ENCODE data around the gene CFAP74. TPM values are rescaled to one million over a fixed set of nuclear protein-coding genes. Genes with fewer than 3 reads are reported as not detected.

CFAP74 gene
- total and polyA plus RNA-seq, 2 experiments from 2014 or later, result not detected

DNA sequence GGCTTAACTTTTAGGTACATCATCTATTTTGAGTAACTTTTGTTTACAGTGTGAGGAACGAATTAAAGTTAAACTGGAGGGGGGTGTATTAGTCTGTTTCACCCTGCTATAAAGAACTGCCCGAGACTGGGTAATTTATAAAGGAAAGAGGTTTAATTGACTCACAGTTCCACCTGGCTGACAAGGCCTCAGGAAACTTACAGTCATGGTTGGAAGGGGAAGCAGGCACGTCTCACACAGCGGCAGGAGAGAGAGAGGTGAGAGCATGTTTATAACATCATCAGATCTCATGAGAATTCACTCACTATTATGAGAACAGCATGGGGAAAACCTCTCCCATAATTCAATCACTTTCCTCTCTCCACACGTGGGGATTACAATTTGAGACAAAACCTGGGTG is 52.6 kb downstream of the CFAP74 start:
- 78% methylated on average over 5 of the region's 5 CpGs for WGBS (ENCODE audit: low lambda C conversion rate, missing lambda C conversion rate)
- H3K9me2 ChIP-seq (replicated peaks; ENCODE audit: insufficient read depth), result no peaks in the 10 kb centered on the region
- no peaks in the 10 kb centered on the region for H3K4me1 ChIP-seq (ENCODE audit: insufficient read depth)
- no peaks in the 10 kb centered on the region for H3K36me3 ChIP-seq (replicated peaks; ENCODE audit: insufficient read depth, low read depth)
- no peaks in the 10 kb centered on the region for H3K79me2 ChIP-seq
- no peaks in the 10 kb centered on the region for H3K9me3 ChIP-seq (ENCODE audit: low read depth)
- H4K20me1 ChIP-seq (ENCODE audit: insufficient read depth, poor library complexity, severe bottlenecking), result no peaks in the 10 kb centered on the region
- H3K4me2 ChIP-seq, result no peak overlapping the region
- no peak overlapping the region for H3K4me3 ChIP-seq
- no peak for TF ChIP-seq EZH2 (IDR thresholded peaks at IDR 0.05; ENCODE audit: borderline replicate concordance)
- TF ChIP-seq, protein P1, sequence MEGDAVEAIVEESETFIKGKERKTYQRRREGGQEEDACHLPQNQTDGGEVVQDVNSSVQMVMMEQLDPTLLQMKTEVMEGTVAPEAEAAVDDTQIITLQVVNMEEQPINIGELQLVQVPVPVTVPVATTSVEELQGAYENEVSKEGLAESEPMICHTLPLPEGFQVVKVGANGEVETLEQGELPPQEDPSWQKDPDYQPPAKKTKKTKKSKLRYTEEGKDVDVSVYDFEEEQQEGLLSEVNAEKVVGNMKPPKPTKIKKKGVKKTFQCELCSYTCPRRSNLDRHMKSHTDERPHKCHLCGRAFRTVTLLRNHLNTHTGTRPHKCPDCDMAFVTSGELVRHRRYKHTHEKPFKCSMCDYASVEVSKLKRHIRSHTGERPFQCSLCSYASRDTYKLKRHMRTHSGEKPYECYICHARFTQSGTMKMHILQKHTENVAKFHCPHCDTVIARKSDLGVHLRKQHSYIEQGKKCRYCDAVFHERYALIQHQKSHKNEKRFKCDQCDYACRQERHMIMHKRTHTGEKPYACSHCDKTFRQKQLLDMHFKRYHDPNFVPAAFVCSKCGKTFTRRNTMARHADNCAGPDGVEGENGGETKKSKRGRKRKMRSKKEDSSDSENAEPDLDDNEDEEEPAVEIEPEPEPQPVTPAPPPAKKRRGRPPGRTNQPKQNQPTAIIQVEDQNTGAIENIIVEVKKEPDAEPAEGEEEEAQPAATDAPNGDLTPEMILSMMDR (IDR thresholded peaks at IDR 0.05; ENCODE audit: poor library complexity), result no peak
- no peak for TF ChIP-seq EZH2phosphoT487 (IDR thresholded peaks at IDR 0.05; ENCODE audit: low read depth, severe bottlenecking, unreplicated experiment)
- DNase-seq (ENCODE audit: low spot score), result no peak
- no peaks in the 10 kb centered on the region for H3K27me3 ChIP-seq
- H2AFZ ChIP-seq, result no peak overlapping the region
- H3K27ac ChIP-seq, result no peak overlapping the region

DNA sequence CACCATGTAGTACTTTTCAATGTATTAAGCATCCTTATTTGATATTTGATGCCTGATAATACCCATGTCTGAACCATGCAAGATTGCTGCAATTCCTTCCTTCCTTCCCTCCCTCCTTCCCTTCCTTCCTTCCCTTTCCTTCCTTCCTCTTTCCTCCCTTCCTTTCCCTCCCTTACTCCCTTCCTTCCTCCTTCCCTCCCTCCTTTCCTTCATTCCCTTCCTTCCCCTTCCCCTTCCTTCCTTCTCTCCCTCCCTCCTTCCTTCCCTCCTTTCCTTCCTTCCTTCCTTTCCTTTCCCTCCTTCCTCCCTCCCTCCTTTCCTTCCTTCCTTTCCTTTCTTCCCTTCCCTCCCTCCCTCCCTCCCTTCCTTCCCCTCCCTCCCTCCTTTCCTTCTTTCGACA is 54.8 kb downstream of the CFAP74 start:
- 45% methylated on average over 1 of the region's 1 CpG for WGBS (ENCODE audit: low lambda C conversion rate, missing lambda C conversion rate)
- DNase-seq (ENCODE audit: low spot score), result no peak
- TF ChIP-seq EZH2 (IDR thresholded peaks at IDR 0.05; ENCODE audit: borderline replicate concordance) (no peak), EZH2phosphoT487 (IDR thresholded peaks at IDR 0.05; ENCODE audit: low read depth, severe bottlenecking, unreplicated experiment) (no peak)
- TF ChIP-seq, protein P1 (IDR thresholded peaks at IDR 0.05; ENCODE audit: poor library complexity), result no peak

DNA sequence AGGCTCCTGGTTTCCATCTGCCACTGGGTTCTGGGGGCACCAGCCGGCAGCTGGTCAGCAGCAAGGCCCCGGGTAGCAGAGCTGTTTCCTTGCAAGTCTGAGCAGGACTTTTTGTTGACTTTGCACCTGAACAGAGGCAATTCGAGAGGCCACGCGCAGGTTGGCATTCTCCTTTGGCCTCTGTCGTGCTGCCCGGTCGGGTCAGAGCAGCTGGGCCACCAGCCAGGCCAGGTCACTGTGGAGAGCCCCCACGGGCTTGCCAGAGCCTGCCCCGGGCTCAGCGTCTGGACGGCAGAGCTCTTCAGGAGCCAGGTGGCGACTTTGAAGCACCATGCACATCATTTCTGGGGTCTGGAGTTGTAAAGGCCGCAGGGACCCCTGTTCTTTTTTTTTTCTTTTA is 56.1 kb downstream of the CFAP74 start:
- H3K9me3 ChIP-seq (ENCODE audit: low read depth), result no peaks in the 10 kb centered on the region
- no peaks in the 10 kb centered on the region for H3K36me3 ChIP-seq (replicated peaks; ENCODE audit: insufficient read depth, low read depth)
- H3K27ac ChIP-seq, result no peak overlapping the region
- TF ChIP-seq EZH2phosphoT487 (IDR thresholded peaks at IDR 0.05; ENCODE audit: low read depth, severe bottlenecking, unreplicated experiment) (no peak), EZH2 (IDR thresholded peaks at IDR 0.05; ENCODE audit: borderline replicate concordance) (no peak)
- TF ChIP-seq, protein P1 (IDR thresholded peaks at IDR 0.05; ENCODE audit: poor library complexity), result no peak
- H3K4me2 ChIP-seq, result no peak overlapping the region
- no peaks in the 10 kb centered on the region for H3K4me1 ChIP-seq (ENCODE audit: insufficient read depth)
- WGBS (ENCODE audit: low lambda C conversion rate, missing lambda C conversion rate), result 82% methylated on average over 14 of the region's 14 CpGs
- H2AFZ ChIP-seq, result no peak overlapping the region
- H3K4me3 ChIP-seq, result no peak overlapping the region
- no peaks in the 10 kb centered on the region for H3K79me2 ChIP-seq
- no peaks in the 10 kb centered on the region for H3K27me3 ChIP-seq
- no peaks in the 10 kb centered on the region for H3K9me2 ChIP-seq (replicated peaks; ENCODE audit: insufficient read depth)
- H4K20me1 ChIP-seq (ENCODE audit: insufficient read depth, poor library complexity, severe bottlenecking), result no peaks in the 10 kb centered on the region
- DNase-seq (ENCODE audit: low spot score), result no peak

More for the DNA sequence above, 54.8 kb downstream of the CFAP74 start:
- no peak overlapping the region for H2AFZ ChIP-seq
- no peaks in the 10 kb centered on the region for H3K4me1 ChIP-seq (ENCODE audit: insufficient read depth)
- H4K20me1 ChIP-seq (ENCODE audit: insufficient read depth, poor library complexity, severe bottlenecking), result no peaks in the 10 kb centered on the region
- no peak overlapping the region for H3K27ac ChIP-seq
- no peaks in the 10 kb centered on the region for H3K9me3 ChIP-seq (ENCODE audit: low read depth)
- H3K27me3 ChIP-seq, result no peaks in the 10 kb centered on the region
- H3K9me2 ChIP-seq (replicated peaks; ENCODE audit: insufficient read depth), result no peaks in the 10 kb centered on the region
- H3K79me2 ChIP-seq, result no peaks in the 10 kb centered on the region
- H3K4me2 ChIP-seq, result no peak overlapping the region
- no peak overlapping the region for H3K4me3 ChIP-seq
- H3K36me3 ChIP-seq (replicated peaks; ENCODE audit: insufficient read depth, low read depth), result no peaks in the 10 kb centered on the region

DNA sequence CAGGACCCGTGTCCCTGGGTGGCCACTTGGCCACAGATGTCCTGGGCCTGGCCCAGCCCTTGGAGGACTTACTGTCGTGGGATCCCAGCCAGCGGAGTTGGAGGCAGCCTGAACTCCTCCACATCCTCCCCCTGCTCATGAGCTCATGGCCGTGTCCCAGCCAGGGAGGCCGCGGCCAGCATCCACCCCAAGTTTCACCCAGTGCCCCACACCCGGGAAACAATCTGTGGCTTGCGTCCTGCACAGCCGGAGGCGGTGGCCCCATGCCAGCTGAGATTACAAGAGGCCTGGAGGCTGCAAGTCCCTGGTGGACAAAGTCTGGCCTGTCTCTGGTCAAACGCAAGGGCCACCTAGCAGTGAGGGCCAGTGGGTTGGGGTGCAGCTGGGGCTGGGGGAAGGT is 57.0 kb downstream of the CFAP74 start:
- Histone ChIP-seq H3K4me3 (no peak overlapping the region), H3K27ac (no peak overlapping the region), H3K4me1 (ENCODE audit: insufficient read depth) (no peaks in the 10 kb centered on the region), H3K9me2 (replicated peaks; ENCODE audit: insufficient read depth) (no peaks in the 10 kb centered on the region), H3K36me3 (replicated peaks; ENCODE audit: insufficient read depth, low read depth) (no peaks in the 10 kb centered on the region), H3K79me2 (no peaks in the 10 kb centered on the region), H2AFZ (no peak overlapping the region), H3K27me3 (no peaks in the 10 kb centered on the region), H3K9me3 (ENCODE audit: low read depth) (no peaks in the 10 kb centered on the region), H3K4me2 (no peak overlapping the region), H4K20me1 (ENCODE audit: insufficient read depth, poor library complexity, severe bottlenecking) (no peaks in the 10 kb centered on the region)
- TF ChIP-seq EZH2phosphoT487 (IDR thresholded peaks at IDR 0.05; ENCODE audit: low read depth, severe bottlenecking, unreplicated experiment) (no peak), EZH2 (IDR thresholded peaks at IDR 0.05; ENCODE audit: borderline replicate concordance) (no peak)
- TF ChIP-seq, protein P1 (IDR thresholded peaks at IDR 0.05; ENCODE audit: poor library complexity), result no peak
- DNase-seq (ENCODE audit: low spot score), result no peak
- 81% methylated on average over 11 of the region's 11 CpGs for WGBS (ENCODE audit: low lambda C conversion rate, missing lambda C conversion rate)
